Activated CD4-positive, alpha-beta T cell treated with anti-CD3 and anti-CD28 coated beads, Interleukin-2, Interleukin-4, amounts not matched to agents 100 ng/mL and 50 ng/mL, durations not matched to agents 16 hours and 8 hours (primary cell): ENCODE measurements around the gene NECTIN2.
"Not testable (repeated sequence)": the region's sequence is repeated elsewhere in the genome, so short reads cannot be mapped to it uniquely, and the experiment has no call there.

Experiments used
- DNase-seq: peaks from one replicate; pipeline ENCODE4 v3.0.0-alpha.2; 2020; ENCODE audit warnings: low spot score

Gene NECTIN2

GRCh38 chr19:44884566-44884965 lies 38.5 kb downstream of the NECTIN2 start:
- no peak for DNase-seq

GRCh38 chr19:44886141-44886540 lies 40.0 kb downstream of the NECTIN2 start:
- DNase-seq = no peak

- DNase-seq = no peak
Observed at GRCh38 chr19:44887648-44888047, 41.6 kb downstream of the NECTIN2 start.

GRCh38 chr19:44888335-44888734 lies 42.2 kb downstream of the NECTIN2 start:
- DNase-seq = not testable (repeated sequence)

GRCh38 chr19:44889830-44890365 lies 43.8 kb downstream of the NECTIN2 start:
- DNase-seq = no peak

GRCh38 chr19:44890366-44891015 lies 44.4 kb downstream of the NECTIN2 start:
- DNase-seq = peak; percentile 100

- DNase-seq = peak; percentile 21
Observed at GRCh38 chr19:44891016-44891882, 45.2 kb downstream of the NECTIN2 start, which contains the start of gene TOMM40. Gene TOMM40, plus strand, starts transcription at chr19:44891254. Its CDS starts 162 bp downstream, at chr19:44891416.

- DNase-seq = no peak
Observed at GRCh38 chr19:44892932-44893331, 46.8 kb downstream of the NECTIN2 start.

GRCh38 chr19:44893332-44894051 lies 47.4 kb downstream of the NECTIN2 start:
- DNase-seq = no peak

- no peak for DNase-seq
Observed at GRCh38 chr19:44894052-44894400, 47.9 kb downstream of the NECTIN2 start.

- no peak for DNase-seq
Observed at GRCh38 chr19:44894946-44895345, 48.8 kb downstream of the NECTIN2 start.

- DNase-seq = no peak
Observed at GRCh38 chr19:44897835-44898234, 51.7 kb downstream of the NECTIN2 start.

GRCh38 chr19:44900328-44901244 lies 54.5 kb downstream of the NECTIN2 start:
- no peak for DNase-seq

- no peak for DNase-seq
Observed at GRCh38 chr19:44903216-44903601, 57.1 kb downstream of the NECTIN2 start.

GRCh38 chr19:44903602-44904425 lies 57.7 kb downstream of the NECTIN2 start:
- peak; percentile 75 for DNase-seq

GRCh38 chr19:44904426-44904994 lies 58.4 kb downstream of the NECTIN2 start:
- no peak for DNase-seq

- no peak for DNase-seq
Observed at GRCh38 chr19:44905437-44906160, 59.5 kb downstream of the NECTIN2 start, which contains the start of gene APOE. Gene APOE, plus strand, starts transcription at chr19:44905796. Its CDS starts 829 bp downstream, at chr19:44906625.

GRCh38 chr19:44907613-44908012 lies 61.5 kb downstream of the NECTIN2 start:
- no peak for DNase-seq
